HepG2 (cell line): Measurements from ENCODE around the gene CCDC106. TPM values are rescaled to one million over a fixed set of nuclear protein-coding genes. Genes with fewer than 3 reads are reported as not detected.

ENCODE experiments used
- CEBPZ ChIP-seq: IDR thresholded peaks from 2 replicates; pipeline ENCODE4 v1.6.1; 2012; ENCODE audit warnings: low read length, improper control_type of control experiment
- GATAD2A ChIP-seq: IDR thresholded peaks from 2 replicates; pipeline ENCODE4 v1.6.1; 2016
- GPN1 ChIP-seq: sonication (generic); formaldehyde crosslinking; IDR thresholded peaks from 2 replicates; pipeline ENCODE4 v1.5.1; 2020; ENCODE audit warnings: missing genetic modification reagents, borderline replicate concordance
- IRF2 ChIP-seq: IDR thresholded peaks from 2 replicates; pipeline ENCODE4 v1.6.1; 2018; ENCODE audit warnings: missing genetic modification reagents, missing compliant biosample characterization
- MAFF ChIP-seq: IDR thresholded peaks from 2 replicates; pipeline ENCODE4 v1.6.1; 2011; ENCODE audit warnings: low read depth, low read length, improper control_type of control experiment
- PHF8 ChIP-seq: sonication (generic); formaldehyde crosslinking; IDR thresholded peaks from 2 replicates; pipeline ENCODE4 v1.5.0; 2020; ENCODE audit warnings: missing genetic modification reagents
- SAP130 ChIP-seq: IDR thresholded peaks from 2 replicates; pipeline ENCODE4 v1.6.1; 2016; ENCODE audit warnings: low read depth
- SIX4 ChIP-seq: sonication (generic); formaldehyde crosslinking; IDR thresholded peaks from 2 replicates; pipeline ENCODE4 v1.4.0; 2020; ENCODE audit warnings: missing genetic modification reagents
- TFAP4 ChIP-seq: sonication (generic); IDR thresholded peaks from 2 replicates; pipeline ENCODE4 v1.6.1; 2016; ENCODE audit warnings: low read depth, borderline replicate concordance
- ZNF225 ChIP-seq: sonication (generic); formaldehyde crosslinking; IDR thresholded peaks from 2 replicates; pipeline ENCODE4 v1.4.0; 2020; ENCODE audit warnings: mild to moderate bottlenecking, missing genetic modification reagents
- ZNF317 ChIP-seq: sonication (generic); formaldehyde crosslinking; IDR thresholded peaks from 2 replicates; pipeline ENCODE4 v1.5.0; 2020; ENCODE audit warnings: mild to moderate bottlenecking, missing genetic modification reagents
- ZNF362 ChIP-seq: sonication (generic); formaldehyde crosslinking; IDR thresholded peaks from 2 replicates; pipeline ENCODE4 v1.4.0; 2020; ENCODE audit warnings: missing genetic modification reagents, mild to moderate bottlenecking, borderline replicate concordance
- ZNF530 ChIP-seq: sonication (generic); formaldehyde crosslinking; IDR thresholded peaks from 2 replicates; pipeline ENCODE4 v1.5.0; 2020; ENCODE audit warnings: low read depth, mild to moderate bottlenecking, missing genetic modification reagents
- ZNF619 ChIP-seq: sonication (generic); formaldehyde crosslinking; IDR thresholded peaks from 2 replicates; pipeline ENCODE4 v1.4.0; 2020; ENCODE audit warnings: mild to moderate bottlenecking, missing genetic modification reagents
- ZNF713 ChIP-seq: sonication (generic); formaldehyde crosslinking; IDR thresholded peaks from 2 replicates; pipeline ENCODE4 v1.4.0; 2020; ENCODE audit warnings: mild to moderate bottlenecking, missing genetic modification reagents
- polyA plus RNA-seq, 8 experiments: library from polyadenylated mRNA; depleted of rRNA in 3 of 8; stranded (reverse) in 7 of 8; unstranded in 1 of 8; fragments of >200 nt; fragmentation: Illumina TruSeq in 4 of 8; extraction: Trizol in 4 of 8; gene quantifications; 2 replicates each; pipeline versions ENCODE4 v1.2.1 to v1.2.3, GENCODE V29; 2011 to 2016; ENCODE audit warnings: low read depth in 4 of 8, missing spikeins in 1 of 8, mixed read lengths in 1 of 8; ENCODE audit not compliant: insufficient read depth in 1 of 8
- total RNA-seq, 5 experiments: library from RNA; depleted of rRNA; stranded (reverse); fragments of >200 nt; fragmentation: Illumina TruSeq; extraction: Trizol; gene quantifications; 2 replicates each; pipeline ENCODE4 v1.2.3, GENCODE V29; 2016; ENCODE audit warnings: low read depth in 1 of 5
- TF ChIP-seq, protein P1 (sequence below): sonication (generic); formaldehyde crosslinking; IDR thresholded peaks from 2 replicates; pipeline ENCODE4 v1.4.0; 2020; ENCODE audit warnings: missing genetic modification reagents
- TF ChIP-seq, protein P2 (sequence below): sonication (generic); formaldehyde crosslinking; IDR thresholded peaks from 2 replicates; pipeline ENCODE4 v1.5.0; 2020; ENCODE audit warnings: missing genetic modification reagents
- TF ChIP-seq, protein P3 (sequence below): sonication (generic); formaldehyde crosslinking; IDR thresholded peaks from 2 replicates; pipeline ENCODE4 v1.5.0; 2020; ENCODE audit warnings: missing genetic modification reagents

The CCDC106 gene
- total and polyA plus RNA-seq, 2 of the 13 experiments (the other 11 are each of a cell fraction or from before 2014, with no cell fraction given): 4.7 to 8.8 TPM

DNA sequence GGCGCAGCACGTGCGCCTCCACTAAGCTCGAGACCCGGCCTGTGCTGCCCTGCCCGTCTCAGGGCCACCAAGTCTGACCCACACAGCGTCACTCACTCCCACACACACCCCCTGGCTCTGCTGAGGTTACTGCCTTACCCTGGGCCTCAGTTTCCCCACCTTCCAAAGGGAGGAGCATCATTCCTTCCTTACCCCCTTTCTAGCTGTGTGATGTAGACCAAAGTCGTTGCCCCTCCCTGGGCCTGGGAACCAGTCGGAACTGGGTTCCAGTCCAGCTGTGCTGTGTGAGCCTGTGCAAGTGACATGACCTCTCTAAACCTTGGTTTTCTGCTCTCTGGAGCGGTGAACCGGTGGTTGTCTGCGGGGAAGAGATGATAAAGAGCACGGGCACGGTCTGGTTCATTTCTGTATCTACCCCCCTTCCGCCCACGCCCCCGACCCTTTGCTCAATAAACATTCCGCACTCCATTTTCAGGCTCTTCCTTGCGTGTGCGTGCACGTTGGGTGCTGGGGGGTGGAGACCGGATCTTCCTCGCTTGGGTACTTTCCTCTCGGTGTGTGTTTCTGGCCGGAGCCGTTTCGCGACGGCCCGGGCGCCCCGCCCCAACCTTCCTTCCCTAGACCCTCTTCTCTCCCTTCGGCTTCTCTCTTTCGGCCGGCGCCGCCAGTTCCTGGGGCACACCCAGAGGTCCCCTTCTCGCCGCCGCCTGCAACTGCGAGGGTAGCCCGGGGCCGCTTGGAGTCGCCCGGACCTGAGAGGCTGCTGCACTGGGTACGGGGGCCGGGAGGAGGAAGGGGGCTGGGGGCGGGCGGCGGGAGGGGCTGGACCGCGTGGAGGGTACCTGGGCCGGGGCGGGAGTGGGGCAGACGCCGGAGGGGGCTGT lies 4.8 kb upstream of the CCDC106 start, which contains the start of gene ZNF581 (continued):
- TF ChIP-seq, protein P1, sequence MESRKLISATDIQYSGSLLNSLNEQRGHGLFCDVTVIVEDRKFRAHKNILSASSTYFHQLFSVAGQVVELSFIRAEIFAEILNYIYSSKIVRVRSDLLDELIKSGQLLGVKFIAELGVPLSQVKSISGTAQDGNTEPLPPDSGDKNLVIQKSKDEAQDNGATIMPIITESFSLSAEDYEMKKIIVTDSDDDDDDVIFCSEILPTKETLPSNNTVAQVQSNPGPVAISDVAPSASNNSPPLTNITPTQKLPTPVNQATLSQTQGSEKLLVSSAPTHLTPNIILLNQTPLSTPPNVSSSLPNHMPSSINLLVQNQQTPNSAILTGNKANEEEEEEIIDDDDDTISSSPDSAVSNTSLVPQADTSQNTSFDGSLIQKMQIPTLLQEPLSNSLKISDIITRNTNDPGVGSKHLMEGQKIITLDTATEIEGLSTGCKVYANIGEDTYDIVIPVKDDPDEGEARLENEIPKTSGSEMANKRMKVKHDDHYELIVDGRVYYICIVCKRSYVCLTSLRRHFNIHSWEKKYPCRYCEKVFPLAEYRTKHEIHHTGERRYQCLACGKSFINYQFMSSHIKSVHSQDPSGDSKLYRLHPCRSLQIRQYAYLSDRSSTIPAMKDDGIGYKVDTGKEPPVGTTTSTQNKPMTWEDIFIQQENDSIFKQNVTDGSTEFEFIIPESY (CRISPR knock-in tag): no peak
- TF ChIP-seq CEBPZ (no peak), SIX4 (CRISPR knock-in tag) (0 out of 2 replicates have a peak, but pooled peaks have one; percentile 52), ZNF362 (CRISPR knock-in tag) (peak; percentile 26; the same call in 1 of the 2 replicates), ZNF619 (CRISPR knock-in tag) (peak; percentile 42; the same call in 1 of the 2 replicates), TFAP4 (no peak), IRF2 (CRISPR knock-in tag) (peak; percentile 81), ZNF713 (0 out of 2 replicates have a peak, but pooled peaks have one; percentile 32), PHF8 (CRISPR knock-in tag) (peak; percentile 75), SAP130 (CRISPR knock-in tag) (peak; percentile 84), ZNF317 (CRISPR knock-in tag) (peak; percentile 67; the same call in 1 of the 2 replicates), GPN1 (CRISPR knock-in tag) (no peak), MAFF (no peak), GATAD2A (CRISPR knock-in tag) (peak; percentile 69), ZNF225 (CRISPR knock-in tag) (no peak), ZNF530 (CRISPR knock-in tag) (peak; percentile 28; the same call in 1 of the 2 replicates)
- TF ChIP-seq, protein P2, sequence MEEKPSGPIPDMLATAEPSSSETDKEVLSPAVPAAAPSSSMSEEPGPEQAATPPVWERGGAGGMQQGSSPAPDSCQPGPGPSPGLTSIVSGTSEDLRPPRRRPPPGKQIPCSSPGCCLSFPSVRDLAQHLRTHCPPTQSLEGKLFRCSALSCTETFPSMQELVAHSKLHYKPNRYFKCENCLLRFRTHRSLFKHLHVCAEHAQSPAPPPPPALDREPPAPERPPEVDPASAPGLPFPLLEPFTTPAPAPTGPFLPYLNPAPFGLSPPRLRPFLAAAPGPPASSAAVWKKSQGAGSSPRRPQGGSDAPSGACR: no peak
- TF ChIP-seq, protein P3, sequence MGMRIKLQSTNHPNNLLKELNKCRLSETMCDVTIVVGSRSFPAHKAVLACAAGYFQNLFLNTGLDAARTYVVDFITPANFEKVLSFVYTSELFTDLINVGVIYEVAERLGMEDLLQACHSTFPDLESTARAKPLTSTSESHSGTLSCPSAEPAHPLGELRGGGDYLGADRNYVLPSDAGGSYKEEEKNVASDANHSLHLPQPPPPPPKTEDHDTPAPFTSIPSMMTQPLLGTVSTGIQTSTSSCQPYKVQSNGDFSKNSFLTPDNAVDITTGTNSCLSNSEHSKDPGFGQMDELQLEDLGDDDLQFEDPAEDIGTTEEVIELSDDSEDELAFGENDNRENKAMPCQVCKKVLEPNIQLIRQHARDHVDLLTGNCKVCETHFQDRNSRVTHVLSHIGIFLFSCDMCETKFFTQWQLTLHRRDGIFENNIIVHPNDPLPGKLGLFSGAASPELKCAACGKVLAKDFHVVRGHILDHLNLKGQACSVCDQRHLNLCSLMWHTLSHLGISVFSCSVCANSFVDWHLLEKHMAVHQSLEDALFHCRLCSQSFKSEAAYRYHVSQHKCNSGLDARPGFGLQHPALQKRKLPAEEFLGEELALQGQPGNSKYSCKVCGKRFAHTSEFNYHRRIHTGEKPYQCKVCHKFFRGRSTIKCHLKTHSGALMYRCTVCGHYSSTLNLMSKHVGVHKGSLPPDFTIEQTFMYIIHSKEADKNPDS (CRISPR knock-in tag): no peak
